GM21529 (cell line): ENCODE measurements around the gene AIFM3.
"Not testable (repeated sequence)": the region's sequence is repeated elsewhere in the genome, so short reads cannot be mapped to it uniquely, and the experiment has no call there.

Experiments used
- ATAC-seq: cut with Tn5 transposase; IDR thresholded peaks from one replicate; pipeline ENCODE4 v1.9.1; 2021; ENCODE audit not compliant: unreplicated experiment

Gene AIFM3

GRCh38 chr22:20957683-20958431 is 9.2 kb upstream of the AIFM3 start:
- ATAC-seq = no peak

- no peak for ATAC-seq
Measured at GRCh38 chr22:20959578-20960461, 7.2 kb upstream of the AIFM3 start.

GRCh38 chr22:20960609-20961008 is 6.4 kb upstream of the AIFM3 start:
- ATAC-seq = no peak

GRCh38 chr22:20962491-20962945 is 4.5 kb upstream of the AIFM3 start:
- no peak for ATAC-seq

- ATAC-seq = no peak
Measured at GRCh38 chr22:20963201-20964052, 3.6 kb upstream of the AIFM3 start.

GRCh38 chr22:20964090-20964798 is 2.8 kb upstream of the AIFM3 start:
- no peak for ATAC-seq

GRCh38 chr22:20964799-20965103 is 2.3 kb upstream of the AIFM3 start:
- no peak for ATAC-seq

GRCh38 chr22:20965104-20965887 is 1.8 kb upstream of the AIFM3 start:
- ATAC-seq = no peak

GRCh38 chr22:20965888-20966855 is 883 bp upstream of the AIFM3 start:
- no peak for ATAC-seq

GRCh38 chr22:20967697-20968211 is 699 bp downstream of the AIFM3 start:
- no peak for ATAC-seq

GRCh38 chr22:20968281-20968977 is 1.4 kb downstream of the AIFM3 start:
- no peak for ATAC-seq

- no peak for ATAC-seq
Measured at GRCh38 chr22:20970939-20971657, 4.0 kb downstream of the AIFM3 start.

- ATAC-seq = not testable (repeated sequence)
Measured at GRCh38 chr22:20972014-20972694, 5.1 kb downstream of the AIFM3 start.

- ATAC-seq = no peak
Measured at GRCh38 chr22:20972933-20973577, 6.0 kb downstream of the AIFM3 start.

- ATAC-seq = no peak
Measured at GRCh38 chr22:20973634-20974286, 6.7 kb downstream of the AIFM3 start.
